HCT116 (cell line): Measurements from ENCODE around the gene SNX19. TPM values are rescaled to one million over a fixed set of nuclear protein-coding genes. Genes with fewer than 3 reads are reported as not detected.

ENCODE experiments used
- ATAC-seq: fragments of 200-7000 bp; cut with Tn5 transposase; 2 replicates; pipeline ENCODE4 v1.9.1; 2020; ENCODE audit warnings: mild to moderate bottlenecking, moderate library complexity
- BruUV-seq: library from RNA; stranded (reverse); fragments of 400-500 nt; replicated peaks from 2 replicates; lab custom pipeline; 2021; lab: Mats Ljungman, UMichigan
- CTCF ChIA-PET: fragments of 300-600 bp; sonication (Branson Sonifier 250); formaldehyde crosslinking; loops from one replicate; lab custom pipeline; 2021; ENCODE audit warnings: antibody characterized with exemption; lab: Charles Lee
- POLR2A ChIA-PET: fragments of 300-600, 350-600 bp; sonication (Branson Sonifier 250); formaldehyde crosslinking; loops from one replicate; lab custom pipeline; 2021; ENCODE audit warnings: antibody characterized with exemption; lab: Charles Lee
- RAD21 ChIA-PET, 2 experiments: fragments of 300-600 bp; sonication (Branson Sonifier 250); formaldehyde crosslinking; loops; one replicate each; lab custom pipeline; 2023; ENCODE audit warnings: low total read pairs in 2 of 2; ENCODE audit not compliant: uncharacterized antibody in 2 of 2, unreplicated experiment in 2 of 2, low non-redundant PET in 1 of 2; lab: Charles Lee
- DNase-seq: peaks from one replicate; pipeline ENCODE4 v3.0.0-alpha.2; 2010; ENCODE audit warnings: low read depth, low spot score
- H2AFZ ChIP-seq: fragments of 200-600 bp; shearing (Covaris generic), sonication (generic); 2 replicates; pipeline ENCODE4 v1.6.1; 2017; ENCODE audit warnings: low read depth, mixed run types, mixed read lengths, antibody characterized with exemption, low read length; ENCODE audit not compliant: poor library complexity, severe bottlenecking
- H3K27ac ChIP-seq: 2 replicates; pipeline ENCODE4 v1.5.1; 2012; ENCODE audit warnings: low read depth, low read length
- H3K27me3 ChIP-seq: fragments of 200-600 bp; sonication (generic); 2 replicates; pipeline ENCODE4 v1.6.1; 2016; ENCODE audit warnings: mixed run types, low read length, mixed read lengths; ENCODE audit not compliant: insufficient read depth
- H3K36me3 ChIP-seq, 2 experiments: fragments of 200-500 bp in 1 of 2; fragments of 200-600 bp in 1 of 2; sonication (Bioruptor generic) in 1 of 2; sonication (generic) in 1 of 2; 2 replicates each; pipeline versions ENCODE4 v1.5.1 to v1.6.1; 2014 to 2016; ENCODE audit warnings: low read length in 2 of 2, inconsistent platforms in 1 of 2, mixed read lengths in 1 of 2, mixed run types in 1 of 2; ENCODE audit not compliant: insufficient read depth in 2 of 2, control insufficient read depth in 1 of 2
- H3K4me1 ChIP-seq, 2 experiments: fragments of 200-600 bp in 1 of 2; sonication (generic) in 1 of 2; 2 replicates each; pipeline versions ENCODE4 v1.5.1 to v1.6.1; 2012 to 2017; ENCODE audit warnings: low read length in 2 of 2, inconsistent platforms in 1 of 2, mild to moderate bottlenecking in 1 of 2, mixed read lengths in 1 of 2, mixed run types in 1 of 2, moderate library complexity in 1 of 2; ENCODE audit not compliant: insufficient read depth in 2 of 2, control insufficient read depth in 1 of 2
- H3K4me2 ChIP-seq: fragments of 200-600 bp; sonication (generic); 2 replicates; pipeline ENCODE4 v1.6.1; 2017; ENCODE audit warnings: mixed run types, low read length, mixed read lengths
- H3K4me3 ChIP-seq, 2 experiments: fragments of 200-600 bp in 1 of 2; sonication (generic) in 1 of 2; replicated peaks in 1 of 2; 2 replicates each; pipeline ENCODE4 v1.5.1; 2011 to 2016; ENCODE audit warnings: low read length in 2 of 2, control low read depth in 1 of 2, low read depth in 1 of 2, mild to moderate bottlenecking in 1 of 2, mixed read lengths in 1 of 2, mixed run types in 1 of 2
- H3K79me2 ChIP-seq: fragments of 200-600 bp; sonication (generic); 2 replicates; pipeline ENCODE4 v1.6.1; 2017; ENCODE audit warnings: mild to moderate bottlenecking, mixed run types, low read length, moderate library complexity, mixed read lengths; ENCODE audit not compliant: insufficient read depth
- H3K9ac ChIP-seq: fragments of 200-600 bp; sonication (generic); 2 replicates; pipeline ENCODE4 v1.6.1; 2016; ENCODE audit warnings: low read length, mixed read lengths
- H3K9me2 ChIP-seq: fragments of 200-600 bp; sonication (generic), shearing (Covaris generic); 2 replicates; pipeline ENCODE4 v1.6.1; 2017; ENCODE audit warnings: mixed run types, mild to moderate bottlenecking, moderate library complexity; ENCODE audit not compliant: insufficient read depth
- H3K9me3 ChIP-seq, 2 experiments: fragments of 200-500 bp in 1 of 2; fragments of 200-600 bp in 1 of 2; sonication (Bioruptor generic) in 1 of 2; sonication (generic) in 1 of 2; 2 replicates each; pipeline ENCODE4 v1.6.1; 2014 to 2017; ENCODE audit warnings: low read length in 2 of 2, mixed read lengths in 2 of 2, inconsistent platforms in 1 of 2, low read depth in 1 of 2, mild to moderate bottlenecking in 1 of 2, mixed run types in 1 of 2, moderate library complexity in 1 of 2; ENCODE audit not compliant: control insufficient read depth in 1 of 2, insufficient read depth in 1 of 2
- H4K20me1 ChIP-seq: fragments of 200-600 bp; sonication (generic), shearing (Covaris generic); 2 replicates; pipeline ENCODE4 v1.6.1; 2017; ENCODE audit warnings: mixed run types, mild to moderate bottlenecking, moderate library complexity; ENCODE audit not compliant: insufficient read depth
- ATF3 ChIP-seq: IDR thresholded peaks from 2 replicates; pipeline ENCODE4 v1.6.1; 2012
- CEBPB ChIP-seq: IDR thresholded peaks from 2 replicates; pipeline ENCODE4 v1.6.1; 2012; ENCODE audit warnings: low read depth
- EGR1 ChIP-seq: IDR thresholded peaks from 2 replicates; pipeline ENCODE4 v1.6.1; 2012; ENCODE audit warnings: low read depth
- ELF1 ChIP-seq: IDR thresholded peaks from 2 replicates; pipeline ENCODE4 v1.6.1; 2012; ENCODE audit warnings: low read depth, borderline replicate concordance
- EZH2 ChIP-seq: fragments of 200-600 bp; sonication (generic); IDR thresholded peaks from 2 replicates; pipeline ENCODE4 v1.6.1; 2017; ENCODE audit warnings: antibody characterized with exemption, mixed run types
- EZH2phosphoT487 ChIP-seq: fragments of 200-600 bp; IDR thresholded peaks from 2 replicates; pipeline ENCODE4 v1.6.1; 2018; ENCODE audit warnings: antibody characterized with exemption, borderline replicate concordance
- FOSL1 ChIP-seq: IDR thresholded peaks from 2 replicates; pipeline ENCODE4 v1.6.1; 2012; ENCODE audit warnings: low read depth
- MAX ChIP-seq: IDR thresholded peaks from 2 replicates; pipeline ENCODE4 v1.6.1; 2012
- POLR2A ChIP-seq: IDR thresholded peaks from 2 replicates; pipeline ENCODE4 v1.7.0; 2011; ENCODE audit warnings: borderline replicate concordance; ENCODE audit not compliant: insufficient read depth, insufficient read length; ENCODE audit errors: extremely low read depth
- POLR2AphosphoS5 ChIP-seq: IDR thresholded peaks from 2 replicates; pipeline ENCODE4 v1.6.1; 2011; ENCODE audit warnings: mild to moderate bottlenecking, low read depth, low read length, moderate library complexity
- RAD21 ChIP-seq: IDR thresholded peaks from 2 replicates; pipeline ENCODE4 v1.6.1; 2012; ENCODE audit warnings: low read depth, mild to moderate bottlenecking
- REST ChIP-seq: IDR thresholded peaks from 2 replicates; pipeline ENCODE4 v1.6.1; 2012; ENCODE audit warnings: low read depth
- SIN3A ChIP-seq: IDR thresholded peaks from 2 replicates; pipeline ENCODE4 v1.6.1; 2012; ENCODE audit warnings: low read depth
- SP1 ChIP-seq: IDR thresholded peaks from 2 replicates; pipeline ENCODE4 v1.6.1; 2012; ENCODE audit warnings: low read depth
- SRF ChIP-seq: IDR thresholded peaks from 2 replicates; pipeline ENCODE4 v1.6.1; 2012; ENCODE audit warnings: low read depth
- YY1 ChIP-seq: IDR thresholded peaks from 2 replicates; pipeline ENCODE4 v1.6.1; 2011; ENCODE audit warnings: low read length, low read depth, moderate library complexity, mild to moderate bottlenecking; ENCODE audit not compliant: insufficient replicate concordance; ENCODE audit errors: extremely low read depth
- ZBTB33 ChIP-seq: IDR thresholded peaks from 2 replicates; pipeline ENCODE4 v1.6.1; 2011; ENCODE audit warnings: mild to moderate bottlenecking, low read length, moderate library complexity; ENCODE audit not compliant: insufficient replicate concordance; ENCODE audit errors: extremely low read depth
- ZNF274 ChIP-seq: fragments of 200-500 bp; sonication (Bioruptor generic); IDR thresholded peaks from 2 replicates; pipeline ENCODE4 v1.6.1; 2014; ENCODE audit warnings: mild to moderate bottlenecking, low read depth, low read length, inconsistent platforms
- intact Hi-C: fragments of 100-400 bp; cut with micrococcal nuclease; formaldehyde crosslinking; loops from 2 replicates; pipeline ENCODE4 v1.10.0; 2022
- total RNA-seq: library from RNA; stranded (reverse); gene quantifications from one replicate; pipeline ENCODE4 v1.2.1, GENCODE V29; 2021; ENCODE audit not compliant: unreplicated experiment

SNX19 gene
- total RNA-seq, 1 experiment from 2014 or later = 25.2 TPM

- H3K27ac ChIP-seq = no peak overlapping the region
- no peaks in the 10 kb centered on the region for H3K9me2 ChIP-seq
- no peak overlapping the region for H3K9ac ChIP-seq
- H4K20me1 ChIP-seq = no peaks in the 10 kb centered on the region
- no peak for DNase-seq
- H2AFZ ChIP-seq = no peak overlapping the region
- intact Hi-C loops = no loop called here
- CTCF ChIA-PET = no interaction called here
- H3K27me3 ChIP-seq = no peaks in the 10 kb centered on the region
- peaks cover 0 to 15% of the 10 kb centered on the region in 2 experiments; a peak in 2 of 4 replicates for H3K4me1 ChIP-seq
- H3K36me3 ChIP-seq = no peaks in the 10 kb centered on the region
- ATAC-seq = no peak
- H3K4me3 ChIP-seq = no peak overlapping the region
- no TSS peak for BruUV-seq
- POLR2A ChIA-PET = no interaction called here
- H3K9me3 ChIP-seq = no peaks in the 10 kb centered on the region
- TF ChIP-seq SIN3A (no peak), EZH2phosphoT487 (no peak), EGR1 (no peak), POLR2A (no peak), YY1 (no peak), SRF (no peak), ELF1 (no peak), CEBPB (no peak), EZH2 (no peak), RAD21 (no peak), REST (no peak), ATF3 (no peak), MAX (no peak), ZNF274 (no peak), FOSL1 (no peak), SP1 (no peak), ZBTB33 (no peak), POLR2AphosphoS5 (no peak)
- TF ChIP-seq, all 23 proteins: peak for 0
- no peak overlapping the region for H3K4me2 ChIP-seq
- RAD21 ChIA-PET = no interaction called here
- H3K79me2 ChIP-seq = no peaks in the 10 kb centered on the region
Measured at GRCh38 chr11:130849215-130849568, 67.1 kb downstream of the SNX19 start.
